GM12875 (cell line): ENCODE data around the gene CACNA2D1.

ENCODE experiments used
- H3K4me3 ChIP-seq: one replicate; pipeline ENCODE4 v1.5.1; 2011; ENCODE audit warnings: low read depth, low read length, control low read depth
- CTCF ChIP-seq: IDR thresholded peaks from 2 replicates; pipeline ENCODE4 v1.5.1; 2011; ENCODE audit warnings: low read depth, mild to moderate bottlenecking, control low read depth, inconsistent platforms, low read length, moderate library complexity, borderline replicate concordance; ENCODE audit not compliant: insufficient read depth

Gene CACNA2D1

GRCh38 chr7:82264783-82265305 is 178.7 kb downstream of the CACNA2D1 start:
- no peak for TF ChIP-seq CTCF
- no peak overlapping the region for H3K4me3 ChIP-seq

GRCh38 chr7:82263920-82264782 is 179.4 kb downstream of the CACNA2D1 start:
- no peak overlapping the region for H3K4me3 ChIP-seq
- TF ChIP-seq CTCF, result no peak

- no peak for TF ChIP-seq CTCF
Observed at GRCh38 chr7:82258181-82258580, 185.4 kb downstream of the CACNA2D1 start.

GRCh38 chr7:82257118-82257695 is 186.4 kb downstream of the CACNA2D1 start:
- H3K4me3 ChIP-seq, result no peak overlapping the region
- TF ChIP-seq CTCF, result no peak

More at GRCh38 chr7:82258181-82258580, 185.4 kb downstream of the CACNA2D1 start:
- H3K4me3 ChIP-seq, result no peak overlapping the region

- no peak for TF ChIP-seq CTCF
- H3K4me3 ChIP-seq, result no peak overlapping the region
Observed at GRCh38 chr7:82255706-82256105, 187.9 kb downstream of the CACNA2D1 start.

GRCh38 chr7:82250598-82250997 is 193.0 kb downstream of the CACNA2D1 start:
- TF ChIP-seq CTCF, result no peak
- no peak overlapping the region for H3K4me3 ChIP-seq
